Hepatocyte (in vitro differentiated cells): Measurements from ENCODE around the gene LRBA. TPM values are rescaled to one million over a fixed set of nuclear protein-coding genes. Genes with fewer than 3 reads are reported as not detected.

ENCODE experiments used
- DNase-seq: peaks from one replicate; pipeline ENCODE4 v3.0.0-alpha.2; 2016; ENCODE audit warnings: low spot score
- H2AFZ ChIP-seq: fragments of 200-600 bp; sonication (generic); 2 replicates; pipeline ENCODE4 v1.6.0; 2016; ENCODE audit warnings: antibody characterized with exemption, mild to moderate bottlenecking
- H3K27ac ChIP-seq: fragments of 200-600 bp; sonication (generic); 2 replicates; pipeline ENCODE4 v1.5.1; 2016; ENCODE audit warnings: mild to moderate bottlenecking
- H3K27me3 ChIP-seq: fragments of 200-600 bp; sonication (generic); 2 replicates; pipeline ENCODE4 v1.6.1; 2016
- H3K36me3 ChIP-seq: fragments of 200-600 bp; sonication (generic); replicated peaks from 2 replicates; pipeline ENCODE4 v1.5.1; 2016; ENCODE audit warnings: low read depth; ENCODE audit not compliant: insufficient read depth
- H3K4me1 ChIP-seq: fragments of 200-600 bp; sonication (generic); 2 replicates; pipeline ENCODE4 v1.5.1; 2016; ENCODE audit warnings: mild to moderate bottlenecking, moderate library complexity; ENCODE audit not compliant: insufficient read depth
- H3K4me2 ChIP-seq: fragments of 200-600 bp; sonication (generic); 2 replicates; pipeline ENCODE4 v1.6.0; 2016
- H3K4me3 ChIP-seq: fragments of 200-600 bp; sonication (generic); 2 replicates; pipeline ENCODE4 v1.5.1; 2016; ENCODE audit warnings: mild to moderate bottlenecking
- H3K79me2 ChIP-seq: fragments of 200-600 bp; sonication (generic); 2 replicates; pipeline ENCODE4 v1.6.0; 2017; ENCODE audit warnings: mild to moderate bottlenecking
- H3K9me2 ChIP-seq: fragments of 200-600 bp; sonication (generic); replicated peaks from 2 replicates; pipeline ENCODE4 v1.6.0; 2017; ENCODE audit warnings: mild to moderate bottlenecking; ENCODE audit not compliant: insufficient read depth
- H3K9me3 ChIP-seq: fragments of 200-600 bp; sonication (generic); 2 replicates; pipeline ENCODE4 v1.5.1; 2016; ENCODE audit warnings: low read depth, mild to moderate bottlenecking
- H4K20me1 ChIP-seq: fragments of 200-600 bp; sonication (generic); 2 replicates; pipeline ENCODE4 v1.6.0; 2016; ENCODE audit warnings: mild to moderate bottlenecking; ENCODE audit not compliant: insufficient read depth, poor library complexity, severe bottlenecking
- EZH2 ChIP-seq: fragments of 200-600 bp; sonication (generic); IDR thresholded peaks from 2 replicates; pipeline ENCODE4 v1.6.1; 2016; ENCODE audit warnings: antibody characterized with exemption, mild to moderate bottlenecking, borderline replicate concordance
- EZH2phosphoT487 ChIP-seq: fragments of 200-600 bp; sonication (generic); IDR thresholded peaks from one replicate; pipeline ENCODE4 v1.6.1; 2018; ENCODE audit warnings: antibody characterized with exemption, mild to moderate bottlenecking, low read depth, moderate library complexity; ENCODE audit not compliant: unreplicated experiment, severe bottlenecking
- WGBS: methylation state at CpG from one replicate; pipeline ENCODE4 v1.1.6; 2016; ENCODE audit warnings: low lambda C conversion rate; ENCODE audit errors: missing lambda C conversion rate; 5-methylcytosine and 5-hydroxymethylcytosine counted together
- polyA plus RNA-seq: library from polyadenylated mRNA; unstranded; fragments of >200 nt; fragmentation: Nextera tagmentation; extraction: Ambion mirVana; gene quantifications from 2 replicates; pipeline ENCODE4 v1.2.1, GENCODE V29; 2016
- total RNA-seq: library from RNA; depleted of rRNA; stranded (reverse); fragments of >200 nt; gene quantifications from 2 replicates; pipeline ENCODE4 v1.2.3, GENCODE V29; 2014
- TF ChIP-seq, protein P1 (sequence below): fragments of 200-600 bp; sonication (generic); IDR thresholded peaks from 2 replicates; pipeline ENCODE4 v1.5.1; 2016; ENCODE audit warnings: antibody characterized with exemption, mild to moderate bottlenecking; ENCODE audit not compliant: poor library complexity

Gene LRBA
- total and polyA plus RNA-seq, 2 experiments from 2014 or later = 14.1 to 69.4 TPM

DNA sequence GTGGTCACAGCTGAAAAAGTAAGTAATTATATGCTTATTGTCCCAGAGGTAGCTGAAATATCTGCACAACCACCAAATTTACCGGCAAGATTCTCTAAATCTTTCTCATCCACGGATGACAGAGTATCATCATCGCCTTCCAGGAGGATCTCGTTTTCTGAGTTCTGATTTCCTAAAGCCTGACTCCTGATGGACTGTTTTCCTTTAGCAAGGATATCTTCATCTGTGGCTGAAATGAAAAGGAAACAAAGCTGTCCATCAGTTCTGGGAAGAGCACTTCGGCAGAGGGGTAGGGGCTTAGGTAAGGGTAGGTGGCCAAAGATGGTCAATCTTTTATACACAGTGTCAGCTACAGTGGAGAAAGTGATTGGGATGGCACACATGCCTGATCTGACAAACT is 424.5 kb downstream of the LRBA start:
- no peak overlapping the region for H3K4me3 ChIP-seq
- WGBS = 84% methylated on average over 5 of the region's 5 CpGs

DNA sequence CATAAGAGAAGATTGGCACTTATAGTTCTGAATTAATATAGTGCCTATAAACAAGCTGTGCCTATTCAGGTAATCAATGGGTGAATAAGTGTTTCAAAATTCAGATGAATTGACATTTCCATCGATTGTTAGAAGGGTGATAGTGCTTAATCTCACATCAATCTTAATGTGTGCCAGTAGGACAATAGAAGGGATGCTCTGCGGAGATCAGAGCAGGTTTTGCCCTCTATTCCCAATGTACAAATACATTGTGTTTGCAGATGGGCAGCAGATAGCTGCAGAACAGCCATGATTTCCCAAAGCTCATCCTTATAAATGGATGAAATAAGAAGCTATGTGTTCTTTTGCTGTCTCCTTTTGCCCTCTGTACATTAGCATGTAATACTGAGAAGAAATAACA is 425.9 kb downstream of the LRBA start:
- no peak overlapping the region for H3K4me3 ChIP-seq
- DNase-seq = no peak

More for the DNA sequence above, 424.5 kb downstream of the LRBA start:
- Histone ChIP-seq H3K9me2 (no peaks in the 10 kb centered on the region), H3K27me3 (peaks cover 10% of the 10 kb centered on the region), H3K4me2 (no peak overlapping the region), H2AFZ (no peak overlapping the region), H3K79me2 (peaks cover 4% of the 10 kb centered on the region), H4K20me1 (no peaks in the 10 kb centered on the region), H3K9me3 (no peaks in the 10 kb centered on the region), H3K36me3 (no peaks in the 10 kb centered on the region), H3K27ac (no peak overlapping the region), H3K4me1 (no peaks in the 10 kb centered on the region)
- DNase-seq = no peak
- TF ChIP-seq, protein P1, sequence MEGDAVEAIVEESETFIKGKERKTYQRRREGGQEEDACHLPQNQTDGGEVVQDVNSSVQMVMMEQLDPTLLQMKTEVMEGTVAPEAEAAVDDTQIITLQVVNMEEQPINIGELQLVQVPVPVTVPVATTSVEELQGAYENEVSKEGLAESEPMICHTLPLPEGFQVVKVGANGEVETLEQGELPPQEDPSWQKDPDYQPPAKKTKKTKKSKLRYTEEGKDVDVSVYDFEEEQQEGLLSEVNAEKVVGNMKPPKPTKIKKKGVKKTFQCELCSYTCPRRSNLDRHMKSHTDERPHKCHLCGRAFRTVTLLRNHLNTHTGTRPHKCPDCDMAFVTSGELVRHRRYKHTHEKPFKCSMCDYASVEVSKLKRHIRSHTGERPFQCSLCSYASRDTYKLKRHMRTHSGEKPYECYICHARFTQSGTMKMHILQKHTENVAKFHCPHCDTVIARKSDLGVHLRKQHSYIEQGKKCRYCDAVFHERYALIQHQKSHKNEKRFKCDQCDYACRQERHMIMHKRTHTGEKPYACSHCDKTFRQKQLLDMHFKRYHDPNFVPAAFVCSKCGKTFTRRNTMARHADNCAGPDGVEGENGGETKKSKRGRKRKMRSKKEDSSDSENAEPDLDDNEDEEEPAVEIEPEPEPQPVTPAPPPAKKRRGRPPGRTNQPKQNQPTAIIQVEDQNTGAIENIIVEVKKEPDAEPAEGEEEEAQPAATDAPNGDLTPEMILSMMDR = no peak
- TF ChIP-seq EZH2 = no peak
- no peak for TF ChIP-seq EZH2phosphoT487

DNA sequence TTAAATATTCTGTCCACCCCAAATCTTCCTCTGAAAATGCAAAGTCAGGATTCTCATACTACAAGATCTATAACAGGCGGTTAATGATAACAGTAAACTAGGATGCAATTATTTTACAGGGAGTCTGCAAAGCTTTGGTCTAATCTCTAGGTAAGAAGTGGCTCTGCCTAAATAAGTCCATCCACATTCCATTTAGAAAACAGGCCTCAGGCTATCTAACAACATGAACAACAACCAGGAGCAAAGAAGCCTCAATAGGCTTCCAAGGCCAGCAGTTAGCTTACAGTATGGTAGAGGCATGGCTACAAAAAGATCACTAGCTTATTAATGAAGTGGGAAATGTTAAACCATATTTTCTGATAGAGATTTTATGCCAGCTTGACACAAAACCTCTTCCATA is 426.8 kb downstream of the LRBA start:
- no peak overlapping the region for H3K4me2 ChIP-seq
- TF ChIP-seq EZH2 (no peak), EZH2phosphoT487 (no peak)
- TF ChIP-seq, protein P1 = no peak
- peaks cover 33% of the 10 kb centered on the region for H3K27me3 ChIP-seq
- H4K20me1 ChIP-seq = no peaks in the 10 kb centered on the region
- no peaks in the 10 kb centered on the region for H3K36me3 ChIP-seq
- H3K4me1 ChIP-seq = no peaks in the 10 kb centered on the region
- H2AFZ ChIP-seq = no peak overlapping the region
- no peaks in the 10 kb centered on the region for H3K9me3 ChIP-seq
- no peak overlapping the region for H3K27ac ChIP-seq
- H3K79me2 ChIP-seq = peaks cover 8% of the 10 kb centered on the region
- 93% methylated on average over 1 of the region's 1 CpG for WGBS
- no peak for DNase-seq
- no peak overlapping the region for H3K4me3 ChIP-seq
- no peaks in the 10 kb centered on the region for H3K9me2 ChIP-seq

More for the DNA sequence above, 425.9 kb downstream of the LRBA start:
- Histone ChIP-seq H3K36me3 (no peaks in the 10 kb centered on the region), H3K4me2 (no peak overlapping the region), H3K9me3 (no peaks in the 10 kb centered on the region), H3K79me2 (peaks cover 8% of the 10 kb centered on the region), H3K9me2 (no peaks in the 10 kb centered on the region), H4K20me1 (no peaks in the 10 kb centered on the region), H3K4me1 (no peaks in the 10 kb centered on the region), H3K27ac (no peak overlapping the region), H2AFZ (no peak overlapping the region), H3K27me3 (peaks cover 25% of the 10 kb centered on the region)
- TF ChIP-seq, protein P1 = no peak
- TF ChIP-seq EZH2 (no peak), EZH2phosphoT487 (no peak)
- 80% methylated on average over 2 of the region's 2 CpGs for WGBS

- no peak for TF ChIP-seq EZH2phosphoT487
- TF ChIP-seq, protein P1 = no peak
- no peak for TF ChIP-seq EZH2
- Histone ChIP-seq H3K9me2 (no peaks in the 10 kb centered on the region), H3K4me3 (no peak overlapping the region), H3K79me2 (peaks cover 8% of the 10 kb centered on the region), H3K27me3 (peaks cover 52% of the 10 kb centered on the region), H4K20me1 (peaks cover 5% of the 10 kb centered on the region), H3K27ac (no peak overlapping the region), H3K4me1 (no peaks in the 10 kb centered on the region), H3K9me3 (no peaks in the 10 kb centered on the region), H3K4me2 (no peak overlapping the region), H3K36me3 (no peaks in the 10 kb centered on the region), H2AFZ (no peak overlapping the region)
- no peak for DNase-seq
These were observed 428.8 kb downstream of the LRBA start for GRCh38 chr4:150586162-150586810.
